Activated CD8-positive, alpha-beta memory T cell treated with anti-CD3 and anti-CD28 coated beads for 24 hours (primary cell): ENCODE results near the gene PACRG.
"Not testable (repeated sequence)": the region's sequence is repeated elsewhere in the genome, so short reads cannot be mapped to it uniquely, and the experiment has no call there.

Experiments used
- DNase-seq: peaks from one replicate; pipeline ENCODE4 v3.0.0-alpha.2; 2020

The PACRG gene

DNA sequence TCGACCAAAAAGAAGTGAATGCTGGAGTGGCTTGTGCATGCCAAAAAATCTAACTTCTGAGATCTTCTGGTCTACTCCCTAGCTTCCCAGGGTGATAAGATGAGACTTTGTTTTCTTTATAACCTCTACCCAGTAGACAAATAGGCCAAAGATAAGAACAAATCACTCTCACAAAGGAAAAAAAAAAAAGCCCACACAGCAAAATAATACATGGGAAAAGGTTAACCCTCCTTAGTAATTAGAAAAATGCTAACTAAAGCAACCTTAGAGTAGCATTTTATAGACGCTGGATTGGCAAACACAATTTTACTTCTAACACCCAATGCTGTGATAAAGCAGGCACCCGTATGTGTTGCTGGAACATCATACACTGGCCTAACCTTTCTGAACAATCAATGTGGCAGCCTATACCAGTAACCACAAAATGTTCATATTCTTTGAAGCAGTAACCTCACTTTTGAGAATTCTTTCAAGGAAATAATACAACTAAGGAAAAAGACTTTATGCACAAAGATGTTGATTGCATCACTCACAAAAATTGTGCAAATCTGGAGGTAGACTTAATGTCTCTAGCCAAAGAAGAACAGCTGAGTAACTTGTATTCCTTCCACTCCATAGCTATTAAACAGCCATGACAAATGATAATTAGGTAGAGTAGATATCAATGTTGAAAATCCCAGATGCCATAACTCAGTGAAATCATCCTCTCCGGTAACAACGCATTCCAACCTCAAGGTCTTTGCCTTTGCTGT is 570.5 kb downstream of the PACRG start:
- DNase-seq = no peak

DNA sequence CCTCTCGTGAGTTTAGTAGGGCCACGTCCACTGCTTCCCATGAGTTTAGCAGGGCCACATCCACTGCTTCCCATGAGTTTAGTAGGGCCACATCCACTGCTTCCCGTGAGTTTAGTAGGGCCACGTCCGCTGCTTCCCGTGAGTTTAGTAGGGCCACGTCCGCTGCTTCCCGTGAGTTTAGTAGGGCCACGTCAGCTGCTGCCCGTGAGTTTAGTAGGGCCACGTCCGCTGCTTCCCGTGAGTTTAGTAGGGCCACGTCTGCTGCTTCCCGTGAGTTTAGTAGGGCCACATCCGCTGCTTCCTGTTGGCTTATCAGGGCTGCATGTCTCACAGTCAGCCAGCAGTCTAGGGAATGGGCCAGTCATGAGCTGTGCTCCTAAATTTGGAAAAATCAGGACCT is 573.1 kb downstream of the PACRG start:
- DNase-seq = no peak

- DNase-seq = no peak
Observed at GRCh38 chr6:163301726-163302635, 574.2 kb downstream of the PACRG start.

DNA sequence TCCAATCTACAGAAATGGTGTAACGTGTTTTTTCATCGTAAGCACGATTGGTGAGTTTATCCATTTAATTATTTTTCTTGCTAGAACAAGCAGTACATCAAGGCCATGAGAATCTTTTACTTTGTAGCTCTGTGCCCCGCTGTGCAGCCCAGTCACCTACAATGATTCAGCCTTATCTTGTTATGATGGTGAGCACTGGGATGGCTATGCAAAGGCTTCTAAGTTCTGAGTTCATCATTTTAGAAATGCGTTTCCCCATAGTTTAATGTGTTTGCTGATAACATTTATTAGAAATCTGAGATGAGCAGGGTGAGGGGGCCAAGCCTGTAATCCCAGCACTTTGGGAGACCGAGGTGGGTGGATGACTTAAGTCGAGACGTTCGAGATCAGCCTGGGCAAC is 575.0 kb downstream of the PACRG start:
- DNase-seq = no peak

DNA sequence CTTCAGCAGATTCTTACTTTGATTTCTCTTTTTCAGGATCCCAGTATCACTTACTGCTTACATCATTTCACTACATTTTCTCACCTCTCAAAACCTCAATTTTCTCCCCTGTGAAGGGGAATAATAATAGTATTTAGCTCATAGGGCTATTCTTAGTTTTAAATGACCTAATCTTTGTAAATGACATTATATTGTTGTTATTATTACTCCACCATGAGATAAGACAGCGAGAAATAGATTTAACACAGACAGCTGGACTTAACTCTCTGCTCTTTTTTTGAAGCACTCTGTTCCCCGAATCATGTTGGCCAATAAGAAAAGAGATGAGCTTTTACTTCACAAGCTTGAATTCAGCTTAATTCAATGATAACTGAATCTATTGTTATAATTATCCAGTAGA is 578.2 kb downstream of the PACRG start:
- DNase-seq = no peak

DNA sequence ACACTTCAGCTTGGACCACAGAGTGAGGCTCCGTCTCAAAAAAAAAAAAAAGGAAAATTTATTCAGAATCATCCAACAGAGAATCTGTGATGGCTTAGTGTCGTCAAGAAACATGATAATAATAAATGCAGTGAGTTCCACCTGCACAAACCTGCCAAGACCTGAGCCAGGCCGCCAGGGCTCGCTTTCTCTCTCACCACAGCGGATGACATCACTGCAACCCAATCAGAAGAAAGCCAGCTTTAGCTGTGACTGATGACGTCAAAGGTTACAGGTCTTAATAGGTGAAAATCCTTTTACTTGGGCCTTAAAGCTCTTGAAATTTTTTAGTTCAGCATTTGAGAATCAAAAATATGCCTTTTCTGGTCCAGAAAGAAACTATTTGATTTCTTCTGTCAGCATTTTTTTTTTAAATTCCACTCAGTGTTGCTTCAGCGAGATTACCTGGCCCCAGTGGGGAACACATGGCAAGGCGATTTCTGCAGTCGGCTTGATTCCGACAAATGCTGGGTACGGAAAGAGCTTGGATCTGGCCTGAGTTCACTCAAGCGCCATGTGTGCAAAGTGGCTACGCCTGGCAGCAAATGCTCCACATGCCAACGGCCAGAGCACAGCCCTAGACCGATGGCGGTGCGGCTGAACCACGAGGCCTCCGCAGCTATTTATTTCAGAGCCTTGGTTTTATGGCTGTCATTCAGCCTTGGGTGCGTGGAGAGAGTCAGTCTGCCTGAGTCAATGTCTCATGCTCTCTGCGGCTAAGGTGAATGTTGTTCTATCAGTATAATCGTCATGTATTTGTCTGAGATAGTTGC is 581.1 kb downstream of the PACRG start:
- no peak for DNase-seq

DNA sequence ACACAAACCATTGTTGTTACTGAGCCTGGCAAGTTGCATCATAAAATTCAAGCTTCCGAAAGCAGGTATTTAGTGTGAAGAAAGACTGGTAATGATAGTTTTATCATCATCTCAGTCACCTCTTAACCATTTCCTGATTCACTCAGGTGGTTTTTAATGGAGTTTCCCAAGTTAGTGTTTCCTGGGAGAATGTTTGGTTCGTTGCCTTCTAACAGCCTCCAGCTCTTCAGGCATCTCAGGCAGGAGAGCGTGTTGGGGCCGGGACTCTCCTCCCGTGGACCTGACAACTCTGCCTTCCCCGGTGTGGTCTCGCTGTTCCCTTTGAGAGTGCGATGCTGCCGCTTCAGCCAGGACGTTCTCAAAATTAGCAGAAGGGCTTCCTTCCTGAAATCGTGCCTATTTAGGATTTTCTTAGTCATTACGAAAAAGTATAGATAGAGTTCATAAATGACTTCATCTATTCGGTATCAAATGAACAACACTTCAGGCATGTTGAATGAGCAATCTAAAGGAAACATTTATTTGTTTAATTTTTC is 581.8 kb downstream of the PACRG start:
- no peak for DNase-seq

- DNase-seq = no peak
Observed at GRCh38 chr6:163310096-163310972, 582.6 kb downstream of the PACRG start.

- no peak for DNase-seq
Observed at GRCh38 chr6:163310973-163311383, 583.2 kb downstream of the PACRG start.

- DNase-seq = no peak
Observed at GRCh38 chr6:163311830-163312229, 584.1 kb downstream of the PACRG start.

DNA sequence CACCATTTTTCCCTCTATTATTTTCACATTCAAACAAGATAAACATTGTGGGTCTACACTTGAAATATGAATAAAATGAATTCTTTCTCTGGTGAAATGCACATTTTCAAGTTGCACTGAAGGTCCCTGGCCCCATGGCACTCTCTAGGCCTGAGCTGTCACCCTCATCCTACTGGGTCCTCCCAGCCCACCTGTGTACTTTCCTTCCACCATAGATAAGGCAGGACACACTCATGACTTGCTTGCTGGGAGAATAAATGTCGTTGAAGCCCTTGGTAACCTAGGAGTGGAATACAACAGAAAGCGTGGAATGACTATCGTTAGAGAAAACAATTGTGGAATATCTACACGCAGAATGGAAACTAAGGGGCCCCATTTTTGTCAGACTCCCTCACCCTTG is 585.8 kb downstream of the PACRG start:
- no peak for DNase-seq

DNA sequence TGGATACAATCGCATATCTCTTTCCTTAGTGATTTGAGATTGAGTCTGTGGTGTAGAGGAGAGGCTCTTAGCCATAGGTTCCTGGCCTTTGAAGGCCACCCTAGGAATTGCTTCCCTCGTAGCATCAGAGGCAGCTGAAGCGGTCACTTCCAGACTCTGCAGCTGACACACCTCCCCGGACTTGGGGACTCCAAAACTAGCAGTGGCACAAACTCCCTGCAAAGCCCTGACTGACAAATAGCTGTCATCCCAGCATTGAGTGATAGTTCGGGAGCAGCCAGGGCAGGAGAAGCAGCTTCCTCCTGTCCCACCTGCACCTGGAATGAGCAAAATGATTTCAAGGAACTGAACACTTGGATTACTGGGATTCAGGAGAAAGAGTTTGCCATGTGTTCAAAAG is 586.2 kb downstream of the PACRG start:
- DNase-seq = no peak

DNA sequence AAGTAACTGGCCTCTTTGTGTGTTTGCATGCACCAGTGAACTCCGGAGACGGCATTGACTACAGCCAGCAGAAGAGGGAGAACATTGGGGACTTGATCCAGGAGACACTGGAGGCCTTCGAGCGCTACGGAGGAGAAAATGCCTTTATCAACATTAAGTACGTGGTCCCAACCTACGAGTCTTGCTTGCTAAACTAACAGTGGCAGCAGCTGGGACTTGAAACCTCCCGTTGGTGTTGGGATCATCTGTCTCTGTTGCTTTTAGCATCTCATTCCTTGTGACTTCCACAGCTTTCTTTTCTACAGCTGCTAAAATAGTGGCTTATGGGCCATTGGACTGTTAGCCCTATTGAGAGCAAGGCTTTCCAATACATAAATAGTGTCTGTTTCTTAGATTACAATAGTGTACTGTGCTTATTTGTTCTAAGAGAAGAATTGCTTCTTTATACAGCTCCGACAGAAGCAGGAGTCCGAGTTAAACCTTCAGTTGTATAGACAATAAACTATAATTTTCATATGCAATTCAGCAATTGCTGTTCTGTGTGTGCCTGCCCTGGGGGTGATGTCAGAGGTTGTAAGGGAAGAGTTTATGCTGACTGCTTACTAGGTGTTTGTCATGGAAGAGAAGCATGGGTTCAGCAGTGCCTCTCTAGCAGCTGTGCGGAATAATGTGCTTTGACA is 587.2 kb downstream of the PACRG start:
- no peak for DNase-seq

GRCh38 chr6:163316866-163317495 is 589.2 kb downstream of the PACRG start:
- not testable (repeated sequence) for DNase-seq

- no peak for DNase-seq
Observed at GRCh38 chr6:163318071-163318786, 590.5 kb downstream of the PACRG start.

- DNase-seq = no peak
Observed at GRCh38 chr6:163319609-163320366, 592.0 kb downstream of the PACRG start.

GRCh38 chr6:163320402-163320801 is 592.6 kb downstream of the PACRG start:
- no peak for DNase-seq

DNA sequence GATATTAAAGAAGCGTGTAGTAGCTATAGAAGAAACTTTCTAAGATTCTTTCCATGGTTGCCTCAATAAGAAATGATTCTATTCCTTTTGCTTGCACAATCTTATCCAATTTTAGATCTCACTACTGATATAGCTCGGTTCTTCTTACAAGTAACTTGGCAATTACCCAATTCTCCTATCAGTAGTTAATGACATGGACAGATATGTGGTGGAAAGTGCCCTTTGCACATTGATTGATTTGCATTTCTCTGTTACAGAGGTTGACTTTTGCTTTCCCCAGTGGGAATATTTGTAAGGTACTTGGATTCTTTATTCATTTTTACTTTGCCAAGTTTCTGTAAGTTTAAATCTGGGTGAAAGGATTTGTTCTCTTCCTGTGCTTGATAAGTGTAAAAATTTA is 593.0 kb downstream of the PACRG start:
- DNase-seq = no peak

DNA sequence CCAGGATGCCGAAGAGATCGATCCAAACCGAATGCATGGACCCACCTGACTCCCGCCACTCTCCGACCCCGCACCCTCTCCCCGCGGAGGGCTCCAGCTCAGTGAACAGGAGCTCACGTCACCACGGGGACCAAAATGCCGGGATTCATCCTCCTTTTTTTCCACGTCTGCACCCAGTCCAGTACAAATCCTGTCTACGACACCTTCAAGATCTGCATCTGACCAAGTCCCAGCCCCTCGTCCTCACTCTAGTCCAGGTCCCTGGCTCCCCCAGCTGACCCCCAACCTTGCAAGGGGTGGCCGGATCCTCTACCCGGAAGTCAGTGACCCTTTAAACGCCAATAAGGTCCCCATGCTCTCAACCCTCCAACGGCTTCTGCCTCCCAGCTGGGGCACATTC is 593.9 kb downstream of the PACRG start:
- DNase-seq = no peak
